Right lobe of liver (tissue), 6 donors: ENCODE data around the gene SPG11. TPM values are rescaled to one million over a fixed set of nuclear protein-coding genes. Genes with fewer than 3 reads are reported as not detected.

Experiments used
- ATAC-seq, 4 donors: fragments of 200-7000 bp; cut with Tn5 transposase; one replicate each; pipeline ENCODE4 v1.9.1; 2020; ENCODE audit warnings: mild to moderate bottlenecking in 4 of 4, moderate library complexity in 4 of 4
- DNase-seq, 3 donors: peaks; one replicate each; pipeline ENCODE4 v3.0.0-alpha.2; 2020
- H3K27ac ChIP-seq, 3 donors: fragments of 200-600 bp; one replicate each; pipeline ENCODE4 v1.8.0; 2022
- H3K27me3 ChIP-seq, 2 donors: fragments of 200-600 bp; one replicate each; pipeline ENCODE4 v1.8.0; 2022
- H3K36me3 ChIP-seq, 4 donors: fragments of 200-600 bp; sonication (generic) in 1 of 4; one replicate each; pipeline versions ENCODE4 v1.5.1 to v1.8.0; 2017 to 2022; ENCODE audit warnings: control low read depth in 1 of 4
- H3K4me1 ChIP-seq, 4 donors: fragments of 200-600 bp; sonication (generic) in 1 of 4; one replicate each; pipeline versions ENCODE4 v1.5.1 to v1.8.0; 2017 to 2022; ENCODE audit warnings: control low read depth in 1 of 4
- H3K4me3 ChIP-seq, 3 donors: fragments of 200-600 bp; one replicate each; pipeline ENCODE4 v1.8.0; 2022
- H3K9me3 ChIP-seq, 4 donors: fragments of 200-600 bp; sonication (generic) in 1 of 4; one replicate each; pipeline versions ENCODE4 v1.5.1 to v1.8.0; 2017 to 2022; ENCODE audit warnings: control low read depth in 1 of 4
- CTCF ChIP-seq, 4 donors: fragments of 200-600 bp in 3 of 4; fragments of 450-650 bp in 1 of 4; IDR thresholded peaks; one replicate each; pipeline versions ENCODE4 v1.5.1 to v1.8.0; 2016 to 2022; ENCODE audit warnings: antibody characterized with exemption in 4 of 4, mild to moderate bottlenecking in 2 of 4
- POLR2A ChIP-seq: fragments of 450-650 bp; IDR thresholded peaks from one replicate; pipeline ENCODE4 v1.6.1; 2017; ENCODE audit warnings: antibody characterized with exemption, mild to moderate bottlenecking
- WGBS: methylation state at CpG from one replicate; pipeline ENCODE4 v1.1.6; 2018; ENCODE audit warnings: low coverage, low lambda C conversion rate; ENCODE audit not compliant: insufficient coverage; ENCODE audit errors: missing lambda C conversion rate; 5-methylcytosine and 5-hydroxymethylcytosine counted together
- intact Hi-C, 2 donors: fragments of 100-400 bp; cut with DNase I; formaldehyde crosslinking; loops; one replicate each; pipeline versions ENCODE4 v1.11.2 to v1.14.1; 2022
- long read RNA-seq: library from polyadenylated mRNA; unstranded; transcript quantifications from one replicate; pipeline ENCODE4 v2.0.0, GENCODE V29; 2019
- total RNA-seq, 6 experiments: library from RNA; depleted of rRNA in 2 of 6; stranded (reverse); fragments of >200 nt in 2 of 6; fragmentation: NEBNext Ultra II Directional in 3 of 6; extraction: Animal tissue kit (Norgen Biotek cat#: 25700) in 3 of 6; gene quantifications; one replicate each; pipeline versions ENCODE4 v1.1.0 to v1.2.4, GENCODE V29; 2016 to 2023
- donor health status: DM: no; HTN: yes; CAD: no.
- donor health status: DM: no; HTN: no; CAD: no.
- donor health status: DM: no; HTN: no; CAD: no.
- donor health status: DM: no; HTN: yes; CAD: no.
- donor health status: DM: no; HTN: yes; CAD: no.

SPG11 gene
- total RNA-seq = 10 to 100 TPM; 35.4 to 55.6 (median 40.8) TPM
- long read RNA-seq, partial matches to known transcripts = 1 of 5 reads
- long read RNA-seq, other reads (novel, unspliced or antisense) = 1 of 5 reads

GRCh38 chr15:44663410-44664308 is at the start of gene SPG11:
TSS of gene SPG11 (minus strand) at chr15:44663662. CDS start at chr15:44663647, 15 bp downstream.
- H3K4me1 ChIP-seq = peaks cover 0 to 21% (median 5%) of the 10 kb centered on the region in 4 donors
- no peaks in the 10 kb centered on the region for H3K27me3 ChIP-seq
- no peaks in the 10 kb centered on the region for H3K9me3 ChIP-seq
- 25% methylated on average over 9 of the region's 53 CpGs for WGBS
- peak within 1 kb of the TSS; percentile 77 to 96 (median 90) for H3K4me3 ChIP-seq
- peak; percentile 94 to 98 (median 96) for ATAC-seq
- H3K36me3 ChIP-seq = peaks cover 0 to 15% (median 3%) of the 10 kb centered on the region in 4 donors
- TF ChIP-seq POLR2A (peak; percentile 96), CTCF (IDR thresholded peaks at IDR 0.05) (peak; percentile 92 to 98 (median 95))
- peak within 1 kb of the TSS; percentile 92 to 99 (median 95) for H3K27ac ChIP-seq
- intact Hi-C loops = loop anchor here (10.0 kb wide), 1 partner anchor 71 kb away; the partner anchor contains the start of gene TRIM69 (in 2 of the 2)
- DNase-seq = peak; percentile 96 to 98 (median 98)

- H3K27ac ChIP-seq = peak overlapping the region; percentile 99 to 100 (median 100)
- H3K9me3 ChIP-seq = no peaks in the 10 kb centered on the region
- peaks cover 0 to 17% (median 0%) of the 10 kb centered on the region in 4 donors for H3K4me1 ChIP-seq
- intact Hi-C loops = no loop called here
- no peaks in the 10 kb centered on the region for H3K27me3 ChIP-seq
- peaks cover 13 to 26% (median 24%) of the 10 kb centered on the region in 4 donors for H3K36me3 ChIP-seq
- peak overlapping the region; percentile 78 to 94 (median 78) for H3K4me3 ChIP-seq
- ATAC-seq (peak; percentile 52 to 64 (median 57)), DNase-seq (peak; percentile 54 to 80 (median 65))
- TF ChIP-seq POLR2A = no peak
- no peak for TF ChIP-seq CTCF (IDR thresholded peaks at IDR 0.05)
- WGBS = 2% methylated on average over 24 of the region's 24 CpGs
These were observed 49.0 kb upstream of the SPG11 start for GRCh38 chr15:44712346-44713005.

- Histone ChIP-seq H3K4me3 (peak overlapping the region; percentile 78 to 94 (median 78)), H3K4me1 (peaks cover 0 to 17% (median 0%) of the 10 kb centered on the region in 4 donors), H3K27ac (peak overlapping the region; percentile 99 to 100 (median 100)), H3K27me3 (no peaks in the 10 kb centered on the region), H3K9me3 (no peaks in the 10 kb centered on the region), H3K36me3 (peaks cover 10 to 20% (median 18%) of the 10 kb centered on the region in 4 donors)
- peak in 2 of 3 donors; percentile 81 to 83 for DNase-seq
- peak; percentile 44 to 73 (median 68) for ATAC-seq
- TF ChIP-seq CTCF (IDR thresholded peaks at IDR 0.05) (no peak), POLR2A (no peak)
- intact Hi-C loops = no loop called here
- WGBS = 0% methylated on average over 27 of the region's 46 CpGs
These were observed 48.4 kb upstream of the SPG11 start for GRCh38 chr15:44711743-44712345.
